Body of pancreas (tissue), 4 donors: Measurements from ENCODE around the gene FCRLB.

Source experiments
- CTCF ChIP-seq, 7 experiments: fragments of 450-650 bp in 4 of 7; fragments of 200-600 bp in 3 of 7; sonication (generic) in 3 of 7; IDR thresholded peaks; one replicate each; pipeline ENCODE4 v1.5.1; 2016 to 2019; ENCODE audit warnings: antibody characterized with exemption in 7 of 7
- POLR2A ChIP-seq, 3 donors: fragments of 450-650 bp; IDR thresholded peaks; one replicate each; pipeline ENCODE4 v1.6.1; 2016; ENCODE audit warnings: antibody characterized with exemption in 3 of 3, mild to moderate bottlenecking in 2 of 3

GRCh38 chr1:161770250-161770649 lies 48.9 kb downstream of the FCRLB start:
- no peak for TF ChIP-seq POLR2A (IDR thresholded peaks at IDR 0.05)
- TF ChIP-seq CTCF (IDR thresholded peaks at IDR 0.05): no peak
